Naive thymus-derived CD4-positive, alpha-beta T cell (primary cell): Measurements from ENCODE around the gene ZNF469. TPM values are rescaled to one million over a fixed set of nuclear protein-coding genes. Genes with fewer than 3 reads are reported as not detected.

Source experiments
- ATAC-seq: fragments of 150-1000 bp; cut with Tn5 transposase; 2 replicates; pipeline ENCODE4 v1.10.0; 2021; ENCODE audit warnings: mild to moderate bottlenecking, moderate library complexity
- CTCF ChIA-PET: fragments of 350-600 bp; sonication (Branson Sonifier 250); formaldehyde crosslinking; loops from one replicate; lab custom pipeline; 2021; ENCODE audit warnings: antibody characterized with exemption; lab: Charles Lee
- POLR2A ChIA-PET: fragments of 350-600 bp; sonication (Branson Sonifier 250); formaldehyde crosslinking; loops from one replicate; lab custom pipeline; 2021; ENCODE audit warnings: antibody characterized with exemption, inconsistent platforms; lab: Charles Lee
- DNase-seq, 9 donors: peaks; one replicate each; pipeline versions ENCODE4 v3.0.0 to v3.0.0-alpha.2; 2020 to 2022; ENCODE audit warnings: mixed read lengths in 1 of 9
- H3K27ac ChIP-seq: one replicate; pipeline ENCODE4 v1.7.0; 2013; ENCODE audit warnings: mild to moderate bottlenecking, low read depth, low read length, moderate library complexity
- H3K27me3 ChIP-seq, 2 donors: one replicate each; pipeline ENCODE4 v1.7.0; 2013; ENCODE audit warnings: low read length in 2 of 2, mild to moderate bottlenecking in 2 of 2, moderate library complexity in 2 of 2; ENCODE audit not compliant: control insufficient read depth in 2 of 2, insufficient read depth in 2 of 2
- H3K36me3 ChIP-seq, 3 experiments: 1 replicate in 2 of 3; 2 replicates in 1 of 3; pipeline ENCODE4 v1.7.0; 2013; ENCODE audit warnings: low read length in 3 of 3, mild to moderate bottlenecking in 3 of 3, moderate library complexity in 1 of 3; ENCODE audit not compliant: insufficient read depth in 3 of 3, control insufficient read depth in 2 of 3
- H3K4me1 ChIP-seq, 2 donors: one replicate each; pipeline ENCODE4 v1.7.0; 2013; ENCODE audit warnings: low read length in 2 of 2, mild to moderate bottlenecking in 2 of 2, moderate library complexity in 1 of 2; ENCODE audit not compliant: control insufficient read depth in 2 of 2, insufficient read depth in 2 of 2
- H3K4me3 ChIP-seq: 2 replicates; pipeline ENCODE4 v1.7.0; 2013; ENCODE audit warnings: mild to moderate bottlenecking, low read length
- H3K9me3 ChIP-seq, 3 experiments: 1 replicate in 2 of 3; 2 replicates in 1 of 3; pipeline ENCODE4 v1.7.0; 2013; ENCODE audit warnings: low read length in 3 of 3; ENCODE audit not compliant: control insufficient read depth in 2 of 3
- H3K27ac Mint-ChIP-seq, 9 donors: one replicate each; pipeline ENCODE4 v1.8.0; 2020 to 2022; ENCODE audit warnings: mixed read lengths in 9 of 9, mild to moderate bottlenecking in 8 of 9, moderate library complexity in 5 of 9, inconsistent platforms in 2 of 9
- H3K27me3 Mint-ChIP-seq, 5 donors: one replicate each; pipeline ENCODE4 v1.8.0; 2021 to 2022; ENCODE audit warnings: mixed read lengths in 5 of 5, mild to moderate bottlenecking in 1 of 5
- H3K36me3 Mint-ChIP-seq, 5 donors: one replicate each; pipeline ENCODE4 v1.8.0; 2020 to 2022; ENCODE audit warnings: mixed read lengths in 5 of 5, mild to moderate bottlenecking in 3 of 5, inconsistent platforms in 1 of 5
- H3K4me1 Mint-ChIP-seq, 7 donors: one replicate each; pipeline ENCODE4 v1.8.0; 2020 to 2022; ENCODE audit warnings: mixed read lengths in 7 of 7, mild to moderate bottlenecking in 3 of 7, inconsistent platforms in 1 of 7
- H3K4me3 Mint-ChIP-seq, 10 donors: one replicate each; pipeline ENCODE4 v1.8.0; 2020 to 2022; ENCODE audit warnings: mild to moderate bottlenecking in 10 of 10, mixed read lengths in 10 of 10, moderate library complexity in 6 of 10, inconsistent platforms in 2 of 10
- H3K9me3 Mint-ChIP-seq, 11 donors: one replicate each; pipeline ENCODE4 v1.8.0; 2020 to 2022; ENCODE audit warnings: mixed read lengths in 11 of 11, mild to moderate bottlenecking in 4 of 11, inconsistent platforms in 1 of 11, moderate library complexity in 1 of 11
- intact Hi-C, 2 donors: fragments of 100-400 bp; cut with micrococcal nuclease; formaldehyde crosslinking; loops; one replicate each; pipeline ENCODE4 v1.15.1; 2023
- polyA plus RNA-seq, 2 donors: library from polyadenylated mRNA; unstranded; fragments of 300-500 nt; fragmentation: Illumina TruSeq; gene quantifications; one replicate each; pipeline ENCODE4 v1.2.3, GENCODE V29; 2021
- total RNA-seq, 6 experiments: library from RNA in 5 of 6; stranded (reverse) in 5 of 6; gene quantifications; 1 replicate in 5 of 6; 2 replicates in 1 of 6; pipeline ENCODE4 v1.2.3 and lab custom pipeline; 2021 to 2026

The ZNF469 gene
- total and polyA plus RNA-seq, 7 experiments from 2014 or later = 0.07 to 1.6 (median 1.1) TPM; not detected in 1

DNA sequence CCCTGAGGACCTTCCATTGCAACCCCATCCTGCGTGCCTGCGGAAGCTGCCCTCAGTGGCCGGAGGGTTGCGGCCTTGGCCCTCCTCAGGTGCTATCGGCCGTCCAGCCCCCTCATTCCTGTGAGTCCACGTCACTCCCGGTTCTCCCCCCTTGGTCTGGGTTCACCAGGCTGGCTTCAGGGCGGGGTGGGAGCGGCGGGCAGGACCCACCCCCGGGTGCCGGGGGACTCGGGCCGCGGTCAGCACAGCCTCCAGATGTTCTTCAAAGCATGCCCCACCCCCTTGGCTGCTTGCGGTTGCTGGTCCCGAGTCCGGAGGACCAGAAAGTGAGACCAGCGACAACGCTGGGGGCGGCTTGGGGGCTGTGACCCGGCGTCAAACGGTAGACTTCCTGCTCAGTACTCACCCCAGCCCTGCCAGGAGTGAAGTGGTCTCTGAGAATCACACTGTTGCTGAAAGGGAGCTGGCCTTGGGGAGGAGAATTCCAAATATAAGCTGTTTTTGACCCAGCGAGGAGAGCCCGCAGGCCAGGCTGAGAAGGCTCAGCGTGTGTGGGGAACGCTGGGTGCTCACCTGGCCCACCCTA, 4.5 kb downstream of the ZNF469 start:
- Mint-ChIP-seq H3K27ac (no peak overlapping the region), H3K9me3 (peaks cover 0 to 2% (median 0%) of the 10 kb centered on the region in 11 donors), H3K27me3 (peaks cover 25 to 56% (median 29%) of the 10 kb centered on the region in 5 donors), H3K4me3 (no peak overlapping the region), H3K4me1 (peaks cover 0 to 14% (median 3%) of the 10 kb centered on the region in 7 donors), H3K36me3 (no peaks in the 10 kb centered on the region)
- H3K27ac ChIP-seq = no peak overlapping the region
- POLR2A ChIA-PET = no interaction called here
- no peak overlapping the region for H3K4me3 ChIP-seq
- H3K27me3 ChIP-seq = peaks cover 0 to 3% of the 10 kb centered on the region in 2 donors
- no peaks in the 10 kb centered on the region for H3K9me3 ChIP-seq
- intact Hi-C loops = no loop called here
- no peaks in the 10 kb centered on the region for H3K4me1 ChIP-seq
- no peaks in the 10 kb centered on the region for H3K36me3 ChIP-seq
- DNase-seq (no peak), ATAC-seq (no peak)
- CTCF ChIA-PET = no interaction called here

DNA sequence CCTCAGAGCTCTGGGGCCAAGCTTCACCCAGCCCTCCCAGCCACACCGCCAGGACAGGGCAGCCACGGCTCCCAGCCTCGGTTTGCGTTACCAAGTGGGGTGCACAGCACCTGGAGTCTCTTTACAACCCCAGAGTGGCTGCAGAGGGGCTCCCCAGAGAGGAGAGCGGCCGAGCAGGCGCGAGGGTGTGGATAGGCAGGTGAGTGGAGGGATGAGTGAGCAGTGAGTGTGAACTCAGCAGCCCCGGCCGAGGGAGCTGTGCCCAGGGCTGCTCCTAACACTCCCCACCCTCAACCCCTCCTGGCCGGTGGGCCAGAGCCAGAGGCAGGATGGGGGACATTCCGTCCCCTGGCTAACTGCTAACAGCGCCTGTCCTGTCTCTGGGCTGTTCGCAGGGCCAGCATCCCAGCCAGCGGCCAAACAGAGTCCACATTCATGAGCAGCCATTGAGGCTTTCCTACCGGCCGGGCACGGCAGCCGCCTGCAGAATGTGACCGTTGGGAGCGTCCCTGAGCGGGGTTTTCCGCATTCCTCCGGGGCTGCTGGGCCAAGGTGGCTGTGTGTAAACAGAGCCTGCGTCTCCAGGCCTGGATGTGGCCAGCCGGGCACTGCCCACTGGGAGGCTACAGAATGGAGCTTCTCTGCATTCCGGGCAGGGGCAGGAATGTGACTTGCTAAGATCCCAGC, 5.3 kb downstream of the ZNF469 start:
- H3K4me3 Mint-ChIP-seq = no peak overlapping the region

GRCh38 chr16:88389191-88389590, 6.4 kb downstream of the ZNF469 start:
- ChIA-PET CTCF (no interaction called here), POLR2A (no interaction called here)
- H3K27ac Mint-ChIP-seq = no peak overlapping the region
- H3K9me3 Mint-ChIP-seq = no peaks in the 10 kb centered on the region
- peaks cover 18 to 52% (median 23%) of the 10 kb centered on the region in 5 donors for H3K27me3 Mint-ChIP-seq
- no peaks in the 10 kb centered on the region for H3K36me3 Mint-ChIP-seq
- H3K4me3 Mint-ChIP-seq = peak overlapping the region in 1 of 10 donors; percentile 23
- H3K9me3 ChIP-seq = no peaks in the 10 kb centered on the region
- DNase-seq = no peak
- intact Hi-C loops = no loop called here
- ATAC-seq = no peak
- peaks cover 0 to 6% (median 3%) of the 10 kb centered on the region in 7 donors for H3K4me1 Mint-ChIP-seq
- no peaks in the 10 kb centered on the region for H3K4me1 ChIP-seq
- no peak overlapping the region for H3K27ac ChIP-seq
- H3K4me3 ChIP-seq = no peak overlapping the region
- H3K36me3 ChIP-seq = no peaks in the 10 kb centered on the region
- no peaks in the 10 kb centered on the region for H3K27me3 ChIP-seq

More for the DNA sequence above, 5.3 kb downstream of the ZNF469 start:
- H3K4me1 ChIP-seq = no peaks in the 10 kb centered on the region
- ATAC-seq (no peak), DNase-seq (no peak)
- H3K27me3 ChIP-seq = peaks cover 0 to 3% of the 10 kb centered on the region in 2 donors
- H3K9me3 ChIP-seq = no peaks in the 10 kb centered on the region
- Mint-ChIP-seq H3K9me3 (no peaks in the 10 kb centered on the region), H3K36me3 (no peaks in the 10 kb centered on the region), H3K27me3 (peaks cover 20 to 55% (median 26%) of the 10 kb centered on the region in 5 donors), H3K27ac (no peak overlapping the region), H3K4me1 (peaks cover 0 to 10% (median 3%) of the 10 kb centered on the region in 7 donors)
- intact Hi-C loops = no loop called here
- no peaks in the 10 kb centered on the region for H3K36me3 ChIP-seq
- POLR2A ChIA-PET = no interaction called here
- no peak overlapping the region for H3K4me3 ChIP-seq
- no peak overlapping the region for H3K27ac ChIP-seq
- CTCF ChIA-PET = no interaction called here

DNA sequence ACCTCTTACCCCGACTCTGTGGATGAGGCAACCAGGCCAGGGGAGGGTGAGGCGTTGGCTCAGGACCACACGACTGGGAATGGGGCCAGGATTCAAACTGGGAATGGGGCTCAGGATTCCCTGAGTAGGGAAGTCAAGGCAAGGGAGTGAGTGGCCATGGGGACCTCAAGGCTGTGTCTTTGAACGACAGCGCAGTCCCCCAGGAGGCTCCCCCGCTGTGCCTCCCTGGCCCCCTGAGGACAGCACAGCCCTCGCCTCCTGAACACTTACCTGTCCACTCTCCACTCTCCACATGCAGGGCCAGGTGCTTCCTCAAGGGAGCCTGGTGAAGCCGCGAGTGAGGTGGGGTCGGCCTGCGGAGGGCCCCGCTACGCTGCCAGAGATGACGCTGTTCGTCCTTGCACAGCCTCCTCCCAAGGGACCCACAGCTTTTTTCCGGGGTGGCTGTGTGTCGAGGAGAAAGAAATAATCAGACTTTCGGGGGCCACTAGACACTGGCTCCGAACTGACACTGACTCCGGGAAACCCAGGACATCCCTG, 6.9 kb downstream of the ZNF469 start:
- ChIA-PET CTCF (no interaction called here), POLR2A (no interaction called here)
- H3K4me3 Mint-ChIP-seq = no peak overlapping the region
- no peaks in the 10 kb centered on the region for H3K9me3 Mint-ChIP-seq
- Histone ChIP-seq H3K9me3 (no peaks in the 10 kb centered on the region), H3K4me3 (no peak overlapping the region), H3K4me1 (no peaks in the 10 kb centered on the region), H3K27ac (no peak overlapping the region), H3K36me3 (no peaks in the 10 kb centered on the region), H3K27me3 (no peaks in the 10 kb centered on the region)
- no peaks in the 10 kb centered on the region for H3K36me3 Mint-ChIP-seq
- no peak for ATAC-seq
- H3K4me1 Mint-ChIP-seq = peaks cover 0 to 4% (median 0%) of the 10 kb centered on the region in 7 donors
- intact Hi-C loops = no loop called here
- no peak for DNase-seq
- H3K27ac Mint-ChIP-seq = no peak overlapping the region
- H3K27me3 Mint-ChIP-seq = peaks cover 13 to 48% (median 18%) of the 10 kb centered on the region in 5 donors

GRCh38 chr16:88390265-88390664, 7.5 kb downstream of the ZNF469 start:
- CTCF ChIA-PET = no interaction called here
- Mint-ChIP-seq H3K4me3 (no peak overlapping the region), H3K9me3 (no peaks in the 10 kb centered on the region)

GRCh38 chr16:88390735-88391134, 8.0 kb downstream of the ZNF469 start:
- Histone ChIP-seq H3K4me3 (no peak overlapping the region), H3K4me1 (no peaks in the 10 kb centered on the region), H3K27me3 (no peaks in the 10 kb centered on the region), H3K9me3 (no peaks in the 10 kb centered on the region), H3K27ac (no peak overlapping the region), H3K36me3 (no peaks in the 10 kb centered on the region)
- Mint-ChIP-seq H3K4me1 (no peaks in the 10 kb centered on the region), H3K36me3 (no peaks in the 10 kb centered on the region), H3K4me3 (no peak overlapping the region), H3K27ac (no peak overlapping the region), H3K27me3 (peaks cover 4 to 37% (median 8%) of the 10 kb centered on the region in 5 donors), H3K9me3 (no peaks in the 10 kb centered on the region)
- intact Hi-C loops = no loop called here
- ChIA-PET POLR2A (no interaction called here), CTCF (no interaction called here)
- ATAC-seq (no peak), DNase-seq (no peak)

More at GRCh38 chr16:88390265-88390664, 7.5 kb downstream of the ZNF469 start:
- peaks cover 7 to 42% (median 12%) of the 10 kb centered on the region in 5 donors for H3K27me3 Mint-ChIP-seq
- H3K4me1 ChIP-seq = no peaks in the 10 kb centered on the region
- H3K4me1 Mint-ChIP-seq = no peaks in the 10 kb centered on the region
- DNase-seq (no peak), ATAC-seq (no peak)
- H3K36me3 Mint-ChIP-seq = no peaks in the 10 kb centered on the region
- H3K27ac ChIP-seq = no peak overlapping the region
- intact Hi-C loops = no loop called here
- POLR2A ChIA-PET = no interaction called here
- H3K27ac Mint-ChIP-seq = no peak overlapping the region
- no peaks in the 10 kb centered on the region for H3K27me3 ChIP-seq
- no peaks in the 10 kb centered on the region for H3K36me3 ChIP-seq
- H3K9me3 ChIP-seq = no peaks in the 10 kb centered on the region
- no peak overlapping the region for H3K4me3 ChIP-seq
